HG03108 (cell line): ENCODE data around the gene SMAP1.

Experiments
- ATAC-seq: cut with Tn5 transposase; IDR thresholded peaks from one replicate; pipeline ENCODE4 v1.9.1; 2021; ENCODE audit warnings: moderate library complexity; ENCODE audit not compliant: unreplicated experiment

SMAP1 gene

GRCh38 chr6:70884074-70884983 is 216.6 kb downstream of the SMAP1 start:
- no peak for ATAC-seq

DNA sequence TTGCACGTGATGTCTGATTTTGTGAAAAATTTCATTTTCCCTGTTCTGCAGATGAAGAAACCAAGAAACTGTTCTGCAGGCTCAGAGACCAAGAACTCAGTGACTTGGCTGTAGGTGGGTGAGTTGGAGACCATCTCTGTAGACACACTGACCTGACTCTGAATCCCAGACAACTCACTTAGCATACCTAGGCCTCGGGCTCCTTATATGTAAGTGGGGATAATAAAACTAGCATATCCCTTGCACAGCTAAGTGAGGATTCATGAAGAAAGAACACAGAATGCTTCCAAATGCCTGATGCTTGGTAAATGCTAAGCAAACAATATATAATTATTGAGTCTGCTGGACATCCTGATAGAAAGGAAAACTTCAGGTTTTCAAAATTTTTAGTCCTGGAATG is 218.4 kb downstream of the SMAP1 start:
- no peak for ATAC-seq

- no peak for ATAC-seq
Measured at GRCh38 chr6:70886661-70887060, 219.0 kb downstream of the SMAP1 start.

GRCh38 chr6:70889270-70889669 is 221.6 kb downstream of the SMAP1 start:
- no peak for ATAC-seq

DNA sequence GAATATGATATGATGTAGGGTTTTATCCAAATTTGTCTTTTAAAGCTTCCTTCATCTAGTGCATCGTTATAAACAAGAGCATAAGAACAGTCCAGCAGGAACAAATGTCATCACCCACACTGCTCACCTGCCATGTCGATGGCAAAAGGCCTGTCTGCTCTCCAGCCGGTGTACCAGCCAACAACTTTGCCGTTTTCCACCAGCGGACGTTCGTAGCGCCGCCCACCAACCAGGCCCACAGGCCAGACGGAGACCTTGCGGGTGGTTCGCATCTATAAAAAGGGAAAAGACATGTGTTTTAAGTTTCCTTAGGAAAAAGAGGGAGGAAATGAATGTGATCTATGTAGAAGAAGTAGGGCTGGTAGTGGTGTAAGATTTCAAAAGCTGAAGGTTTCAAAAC is 226.3 kb downstream of the SMAP1 start:
- ATAC-seq, result no peak

DNA sequence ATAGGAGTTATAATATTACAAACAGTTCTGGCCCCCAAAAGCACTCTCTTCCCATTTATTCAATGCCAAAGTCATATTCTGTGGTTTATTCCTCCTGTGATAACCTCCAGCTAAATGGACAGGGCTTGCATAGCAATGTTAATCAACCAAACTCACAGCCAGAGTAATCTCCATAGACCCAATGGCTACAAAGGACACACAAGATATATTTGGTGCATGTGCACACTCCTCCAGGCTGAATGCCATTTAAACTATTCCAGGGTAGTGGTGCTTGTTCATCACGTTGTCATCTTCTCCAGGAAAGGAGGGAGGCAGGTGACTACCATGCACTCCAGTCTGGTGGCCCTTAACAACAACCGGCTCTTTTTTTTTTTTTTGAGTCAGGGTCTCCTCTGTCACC is 232.4 kb downstream of the SMAP1 start:
- no peak for ATAC-seq

DNA sequence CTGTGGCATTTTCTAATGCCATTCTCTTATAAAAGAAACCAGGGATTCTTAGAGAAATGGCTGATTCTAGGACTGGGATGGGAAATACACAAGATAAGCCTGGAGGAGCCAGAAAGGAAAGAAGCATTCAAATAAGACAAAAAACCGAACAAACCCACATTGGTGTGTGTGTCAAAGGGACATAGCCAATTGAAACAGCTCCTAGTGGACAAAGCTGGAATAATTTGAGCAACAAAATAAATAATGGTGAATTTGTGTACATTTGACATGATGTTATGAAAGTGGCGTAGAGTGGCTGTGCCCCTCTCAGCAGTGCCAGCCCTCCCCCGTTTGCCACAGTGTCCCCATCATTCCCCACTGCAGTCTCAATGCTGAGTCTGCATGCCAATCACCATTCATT is 233.6 kb downstream of the SMAP1 start:
- no peak for ATAC-seq

- no peak for ATAC-seq
Measured at GRCh38 chr6:70903665-70904452, 236.2 kb downstream of the SMAP1 start.

DNA sequence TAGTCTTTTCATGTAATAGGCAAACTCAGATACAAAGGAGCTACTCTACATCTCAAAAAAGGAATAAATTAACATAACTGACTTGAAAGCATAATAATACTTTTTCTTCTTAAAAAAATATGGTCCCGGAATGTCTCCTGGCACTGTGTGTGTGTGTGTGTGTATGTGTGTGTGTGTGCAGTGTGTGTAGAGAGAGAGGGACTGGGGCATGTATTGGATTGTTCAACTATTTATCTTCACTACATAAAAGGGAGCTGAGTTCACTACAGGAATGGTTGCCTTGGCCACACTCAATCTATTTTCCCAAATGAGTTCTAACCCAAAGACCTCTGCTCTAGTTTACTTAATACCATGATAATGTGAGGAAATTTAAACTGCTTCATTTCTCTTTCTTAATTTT is 238.1 kb downstream of the SMAP1 start:
- no peak for ATAC-seq
